H1 (cell line): ENCODE data around the gene NUP210L. TPM values are rescaled to one million over a fixed set of nuclear protein-coding genes. Genes with fewer than 3 reads are reported as not detected.

Experiments used
- CTCF ChIA-PET: fragments of 300-600 bp; sonication (Branson Sonifier 250); formaldehyde crosslinking; loops from one replicate; lab custom pipeline; 2021; ENCODE audit not compliant: partially characterized antibody; lab: Charles Lee
- POLR2A ChIA-PET: fragments of 300-600 bp; sonication (Branson Sonifier 250); formaldehyde crosslinking; loops from one replicate; lab custom pipeline; 2021; ENCODE audit warnings: inconsistent platforms; ENCODE audit not compliant: partially characterized antibody; lab: Charles Lee
- DNase-seq, 2 experiments: peaks; one replicate each; pipeline versions ENCODE4 v3.0.0 to v3.0.0-alpha.2; 2010 to 2022; ENCODE audit warnings: low spot score in 2 of 2, low read depth in 1 of 2, mixed read lengths in 1 of 2
- FAIRE-seq: peaks from 2 replicates; lab custom pipeline; 2011; peaks lifted over from hg19 to GRCh38; lab: Jason Lieb, UNC
- H2AFZ ChIP-seq: 2 replicates; pipeline ENCODE4 v1.8.1; 2012; ENCODE audit warnings: low read length, inconsistent platforms
- H2AK5ac ChIP-seq: 2 replicates; pipeline ENCODE4 v1.6.1; 2013; ENCODE audit warnings: low read depth, low read length
- H2BK120ac ChIP-seq: replicated peaks from 2 replicates; pipeline ENCODE3; 2013; ENCODE audit warnings: low read depth, low read length, inconsistent platforms
- H2BK12ac ChIP-seq: 2 replicates; pipeline ENCODE4 v1.6.1; 2013; ENCODE audit warnings: low read depth, low read length
- H2BK15ac ChIP-seq: 2 replicates; pipeline ENCODE4 v1.6.1; 2013; ENCODE audit warnings: low read length
- H2BK20ac ChIP-seq: 2 replicates; pipeline ENCODE4 v1.6.1; 2013; ENCODE audit warnings: low read length
- H2BK5ac ChIP-seq: 2 replicates; pipeline ENCODE4 v1.6.1; 2013; ENCODE audit warnings: low read depth, low read length
- H3K14ac ChIP-seq: 2 replicates; pipeline ENCODE4 v1.6.1; 2013; ENCODE audit warnings: inconsistent platforms; ENCODE audit not compliant: insufficient read length
- H3K18ac ChIP-seq: 2 replicates; pipeline ENCODE4 v1.6.1; 2013; ENCODE audit warnings: low read length; ENCODE audit errors: extremely low read depth
- H3K23ac ChIP-seq: 2 replicates; pipeline ENCODE4 v1.6.1; 2013; ENCODE audit warnings: inconsistent platforms; ENCODE audit not compliant: insufficient read length
- H3K23me2 ChIP-seq: 2 replicates; pipeline ENCODE4 v1.6.1; 2013; ENCODE audit warnings: low read depth, low read length
- H3K27ac ChIP-seq: 2 replicates; pipeline ENCODE4 v1.6.1; 2011; ENCODE audit warnings: low read depth, low read length, inconsistent platforms
- H3K27me3 ChIP-seq, 4 experiments: replicated peaks in 1 of 4; 1 replicate in 1 of 4; 2 replicates in 3 of 4; pipeline versions ENCODE4 v1.6.1 to v1.8.1; 2011 to 2013; ENCODE audit warnings: low read length in 3 of 4, mild to moderate bottlenecking in 3 of 4, inconsistent platforms in 2 of 4, mixed read lengths in 2 of 4, moderate library complexity in 1 of 4; ENCODE audit not compliant: control insufficient read depth in 3 of 4, insufficient read depth in 3 of 4; ENCODE audit errors: extremely low read depth in 1 of 4
- H3K36me3 ChIP-seq, 4 experiments: 2 replicates each; pipeline versions ENCODE4 v1.6.1 to v1.8.1; 2011 to 2013; ENCODE audit warnings: mild to moderate bottlenecking in 4 of 4, low read length in 3 of 4, moderate library complexity in 2 of 4, control low read depth in 1 of 4, inconsistent platforms in 1 of 4; ENCODE audit not compliant: insufficient read depth in 4 of 4, control insufficient read depth in 2 of 4
- H3K4ac ChIP-seq: replicated peaks from 2 replicates; pipeline ENCODE3; 2013; ENCODE audit warnings: low read length, low read depth, mixed read lengths, inconsistent platforms; ENCODE audit not compliant: insufficient read length
- H3K4me1 ChIP-seq, 4 experiments: replicated peaks in 1 of 4; 1 replicate in 1 of 4; 2 replicates in 3 of 4; pipeline versions ENCODE4 v1.6.1 to v1.8.1; 2011 to 2013; ENCODE audit warnings: low read length in 3 of 4, inconsistent platforms in 2 of 4, mixed read lengths in 1 of 4; ENCODE audit not compliant: insufficient read depth in 4 of 4, control insufficient read depth in 3 of 4
- H3K4me2 ChIP-seq, 2 experiments: 2 replicates each; pipeline versions ENCODE4 v1.6.1 to v1.8.1; 2011 to 2013; ENCODE audit warnings: low read depth in 2 of 2, low read length in 2 of 2, control low read depth in 1 of 2, inconsistent platforms in 1 of 2, mild to moderate bottlenecking in 1 of 2; ENCODE audit not compliant: insufficient read depth in 1 of 2
- H3K4me3 ChIP-seq, 4 experiments: fragments of 200-600, 300-600 bp in 1 of 4; sonication (generic), shearing (Covaris generic), sonication (Bioruptor Twin) in 1 of 4; 2 replicates each; pipeline versions ENCODE4 v1.5.1 to v1.8.1; 2011 to 2016; ENCODE audit warnings: low read length in 4 of 4, low read depth in 3 of 4, control low read depth in 2 of 4, inconsistent platforms in 2 of 4, mild to moderate bottlenecking in 2 of 4, mixed read lengths in 1 of 4, moderate library complexity in 1 of 4; ENCODE audit not compliant: insufficient read depth in 2 of 4; ENCODE audit errors: extremely low read depth in 1 of 4
- H3K56ac ChIP-seq: replicated peaks from 2 replicates; pipeline ENCODE3; 2013; ENCODE audit warnings: low read depth, mild to moderate bottlenecking, mixed read lengths, low read length, inconsistent platforms; ENCODE audit not compliant: insufficient read length
- H3K79me1 ChIP-seq: 2 replicates; pipeline ENCODE4 v1.6.1; 2013; ENCODE audit warnings: low read depth, low read length, control low read depth
- H3K79me2 ChIP-seq, 2 experiments: 2 replicates each; pipeline versions ENCODE4 v1.6.1 to v1.8.1; 2012 to 2013; ENCODE audit warnings: low read length in 2 of 2, mild to moderate bottlenecking in 2 of 2, inconsistent platforms in 1 of 2; ENCODE audit not compliant: insufficient read depth in 2 of 2, control insufficient read depth in 1 of 2
- H3K9ac ChIP-seq, 4 experiments: replicated peaks in 1 of 4; 1 replicate in 1 of 4; 2 replicates in 3 of 4; pipeline versions ENCODE4 v1.6.1 to v1.8.1; 2011 to 2013; ENCODE audit warnings: low read depth in 3 of 4, low read length in 3 of 4, control low read depth in 2 of 4, mild to moderate bottlenecking in 2 of 4, moderate library complexity in 2 of 4, inconsistent platforms in 1 of 4; ENCODE audit errors: extremely low read depth in 1 of 4
- H3K9me3 ChIP-seq, 2 experiments: 2 replicates each; pipeline versions ENCODE4 v1.6.1 to v1.8.1; 2012 to 2013; ENCODE audit warnings: mild to moderate bottlenecking in 2 of 2, moderate library complexity in 2 of 2, control low read depth in 1 of 2, inconsistent platforms in 1 of 2, low read depth in 1 of 2, low read length in 1 of 2, mixed read lengths in 1 of 2; ENCODE audit not compliant: insufficient read depth in 2 of 2
- H4K20me1 ChIP-seq, 2 experiments: replicated peaks in 1 of 2; 2 replicates each; pipeline versions ENCODE3 to v1.8.1; 2011 to 2013; ENCODE audit warnings: inconsistent platforms in 2 of 2, low read length in 2 of 2, mild to moderate bottlenecking in 1 of 2; ENCODE audit not compliant: insufficient read depth in 2 of 2, control insufficient read depth in 1 of 2
- H4K5ac ChIP-seq: 2 replicates; pipeline ENCODE4 v1.6.1; 2013; ENCODE audit warnings: low read length, low read depth, mixed read lengths, inconsistent platforms; ENCODE audit not compliant: insufficient read length
- H4K8ac ChIP-seq: 2 replicates; pipeline ENCODE4 v1.8.0; 2013; ENCODE audit warnings: mild to moderate bottlenecking, moderate library complexity, low read length, inconsistent platforms; ENCODE audit not compliant: insufficient read depth; ENCODE audit errors: extremely low read depth
- H4K91ac ChIP-seq: replicated peaks from 2 replicates; pipeline ENCODE3; 2013; ENCODE audit warnings: low read length, mixed read lengths, inconsistent platforms; ENCODE audit not compliant: insufficient read length
- CREB1 ChIP-seq: IDR thresholded peaks from 2 replicates; pipeline ENCODE4 v1.6.1; 2012; ENCODE audit warnings: inconsistent platforms
- JUN ChIP-seq: IDR thresholded peaks from 2 replicates; pipeline ENCODE4 v1.6.1; 2011; ENCODE audit warnings: low read depth, mild to moderate bottlenecking, improper control_type of control experiment, low read length
- JUND ChIP-seq: IDR thresholded peaks from 2 replicates; pipeline ENCODE4 v1.6.1; 2011; ENCODE audit warnings: mild to moderate bottlenecking, improper control_type of control experiment, low read length
- KDM1A ChIP-seq: fragments of 200-600, 300-600 bp; sonication (generic); IDR thresholded peaks from 2 replicates; pipeline ENCODE4 v1.7.1; 2016; ENCODE audit warnings: mild to moderate bottlenecking, low read length, borderline replicate concordance
- PHF8 ChIP-seq: fragments of 200-600 bp; sonication (generic); conservative IDR thresholded peaks from 2 replicates; pipeline ENCODE4 v1.7.1; 2012; ENCODE audit warnings: low read depth, mild to moderate bottlenecking, inconsistent platforms, low read length, moderate library complexity
- POU5F1 ChIP-seq: IDR thresholded peaks from 2 replicates; pipeline ENCODE4 v1.6.1; 2011; ENCODE audit warnings: low read depth, mild to moderate bottlenecking, low read length, moderate library complexity
- TAF1 ChIP-seq: IDR thresholded peaks from 2 replicates; pipeline ENCODE4 v1.6.1; 2011; ENCODE audit warnings: mild to moderate bottlenecking, low read depth, low read length
- WGBS, 2 experiments: shearing (Covaris generic) in 1 of 2; methylation state at CpG; one replicate each; pipeline versions ENCODE4 v1.1.6 to v1.1.7; 2013 to 2015; ENCODE audit warnings: low lambda C conversion rate in 2 of 2, mixed read lengths in 2 of 2, inconsistent platforms in 1 of 2, low coverage in 1 of 2, missing lambda C conversion rate in 1 of 2; ENCODE audit not compliant: insufficient replicate concordance in 2 of 2, insufficient coverage in 1 of 2, insufficient read length in 1 of 2; ENCODE audit errors: extremely low coverage in 1 of 2, missing lambda C conversion rate in 1 of 2; 5-methylcytosine and 5-hydroxymethylcytosine counted together
- polyA plus RNA-seq, 7 experiments: library from polyadenylated mRNA; depleted of rRNA in 3 of 7; stranded (reverse) in 5 of 7; unstranded in 2 of 7; fragments of >200 nt in 5 of 7; fragments of 200-250 nt in 2 of 7; gene quantifications; 1 replicate in 5 of 7; 2 replicates in 1 of 7; 4 replicates in 1 of 7; pipeline versions ENCODE4 v1.2.1 to v1.2.3, GENCODE V29; 2011 to 2013; ENCODE audit warnings: missing spikeins in 2 of 7, mixed read lengths in 2 of 7
- total RNA-seq: library from RNA; stranded (reverse); fragmentation: NEBNext Ultra II Directional; extraction: Animal tissue kit (Norgen Biotek cat#: 25700); gene quantifications from 2 replicates; pipeline ENCODE4 v1.2.1, GENCODE V29; 2021

NUP210L gene
- total and polyA plus RNA-seq, 2 of the 8 experiments (the other 6 are each of a cell fraction or from before 2014, with no cell fraction given) = not detected

DNA sequence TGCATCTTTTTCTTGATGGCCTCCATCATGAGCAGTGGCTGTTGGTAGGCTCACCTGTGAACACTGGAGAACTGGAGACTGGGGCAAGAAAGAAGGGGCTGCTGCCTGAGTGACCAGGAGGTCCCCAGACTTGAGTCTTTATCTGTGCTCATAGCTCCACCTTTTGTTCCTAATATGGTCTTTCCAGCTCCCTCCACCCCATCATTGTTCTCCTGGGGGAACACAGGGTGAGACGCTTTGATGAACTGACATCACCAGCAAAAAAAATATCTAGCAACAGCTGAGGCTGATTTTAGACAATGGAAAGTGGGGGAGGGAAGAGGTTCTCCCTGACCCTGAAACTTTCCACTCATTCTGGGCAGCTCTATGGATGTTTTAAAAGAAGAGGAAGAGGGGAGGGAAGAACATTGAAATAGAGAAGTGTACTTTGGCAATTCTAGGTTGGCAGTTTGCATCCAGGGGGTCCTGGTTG, 37.2 kb upstream of the NUP210L start, which contains the start of gene TPM3:
Gene TPM3 (minus strand): TSS at position 111 of the 472 bp plus-strand sequence. CDS start 82 bp downstream, at position 29.
- Histone ChIP-seq H2BK12ac (0 out of 2 replicates have a peak within 1 kb of the TSS, but pooled peaks have one; percentile 56), H3K79me1 (no peaks in the 10 kb centered on the region), H3K18ac (0 out of 2 replicates have a peak within 1 kb of the TSS, but pooled peaks have one; percentile 21), H4K5ac (no peak within 1 kb of the TSS), H3K9me3 (no peaks in the 10 kb centered on the region), H3K56ac (no peak within 1 kb of the TSS), H2BK15ac (peak within 1 kb of the TSS; percentile 68; the same call in 1 of the 2 replicates), H4K8ac (no peak within 1 kb of the TSS; the same call in 1 of the 2 replicates), H4K91ac (no peak within 1 kb of the TSS), H2BK5ac (no peak within 1 kb of the TSS), H3K79me2 (no peaks in the 10 kb centered on the region), H3K23me2 (no peaks in the 10 kb centered on the region), H3K36me3 (no peaks in the 10 kb centered on the region), H3K4me1 (peaks cover 0 to 9% (median 3%) of the 10 kb centered on the region in 4 experiments; a peak in 4 of 7 replicates), H2AFZ (no peak within 1 kb of the TSS), H3K4ac (no peak within 1 kb of the TSS), H3K4me3 (no peak within 1 kb of the TSS), H4K20me1 (no peaks in the 10 kb centered on the region), H3K23ac (no peak within 1 kb of the TSS), H2BK120ac (no peak within 1 kb of the TSS), H3K27ac (no peak within 1 kb of the TSS), H2BK20ac (peak within 1 kb of the TSS; percentile 62; the same call in 1 of the 2 replicates), H3K27me3 (no peaks in the 10 kb centered on the region), H2AK5ac (no peak within 1 kb of the TSS), H3K9ac (no peak within 1 kb of the TSS), H3K4me2 (no peak within 1 kb of the TSS), H3K14ac (no peak within 1 kb of the TSS)
- 53% methylated on average over 1 of the region's 1 CpG; no CpG with 5 or more reads in 1 of the 2 experiments for WGBS, 2 experiments
- TF ChIP-seq TAF1 (no peak), JUND (no peak), POU5F1 (no peak), PHF8 (no peak), CREB1 (no peak), JUN (no peak), KDM1A (no peak)
- ChIA-PET CTCF (interaction anchor here (0.6 to 4.3 kb wide), 7 partner anchors 7 to 143 kb away, joined by 3 to 19 read pairs (median 3); no protein-coding TSS in a partner anchor), POLR2A (interaction anchor here (0.7 to 2.8 kb wide), 9 partner anchors 8 to 202 kb away, joined by 3 to 14 read pairs (median 3); partner anchors contain the start of gene RPS27)
- no peak for DNase-seq
- no peak for FAIRE-seq
